Left ventricle myocardium inferior (tissue), 1 donor: ENCODE results near the gene CHCHD5. TPM values are rescaled to one million over a fixed set of nuclear protein-coding genes. Genes with fewer than 3 reads are reported as not detected.
A peak's percentile ranks its signal among the peaks of the same experiment; 100 is the strongest.

Experiments
- DNase-seq: peaks from one replicate; pipeline ENCODE4 v3.0.0-alpha.2; 2020
- H3K27ac ChIP-seq: fragments of 200-600 bp; replicated peaks from 2 replicates; pipeline ENCODE4 v1.8.0; 2021
- H3K27me3 ChIP-seq: fragments of 200-600 bp; 2 replicates; pipeline ENCODE4 v1.8.0; 2021; ENCODE audit warnings: low read depth
- H3K36me3 ChIP-seq: fragments of 200-600 bp; 2 replicates; pipeline ENCODE4 v1.8.0; 2021
- H3K4me1 ChIP-seq: fragments of 200-600 bp; 2 replicates; pipeline ENCODE4 v1.8.0; 2021
- H3K4me3 ChIP-seq: fragments of 200-600 bp; 2 replicates; pipeline ENCODE4 v1.8.0; 2021; ENCODE audit warnings: mild to moderate bottlenecking, moderate library complexity
- H3K9me3 ChIP-seq: fragments of 200-600 bp; replicated peaks from 2 replicates; pipeline ENCODE4 v1.8.0; 2021
- CTCF ChIP-seq: fragments of 200-600 bp; IDR thresholded peaks from 2 replicates; pipeline ENCODE4 v1.8.0; 2021; ENCODE audit warnings: antibody characterized with exemption, mild to moderate bottlenecking, borderline replicate concordance
- intact Hi-C: fragments of 100-400 bp; cut with micrococcal nuclease; formaldehyde crosslinking; loops from one replicate; pipeline ENCODE4 v1.11.0; 2022
- total RNA-seq: library from RNA; stranded (reverse); fragmentation: NEBNext Ultra II Directional; extraction: Animal tissue kit (Norgen Biotek cat#: 25700); gene quantifications from one replicate; pipeline ENCODE4 v1.2.1, GENCODE V29; 2021
- donor health status: DM: no; HTN: yes; CAD: no; lungs with severe emphysema.

Gene CHCHD5
- total RNA-seq, 1 donor from 2014 or later, result 19.2 TPM

- TF ChIP-seq CTCF, result no peak
- intact Hi-C loops, result no loop called here
- no peak overlapping the region for H3K27ac ChIP-seq
These were observed 4.3 kb upstream of the CHCHD5 start for GRCh38 chr2:112580084-112580483.

GRCh38 chr2:112582314-112582746 lies 2.1 kb upstream of the CHCHD5 start:
- no peak overlapping the region for H3K27ac ChIP-seq
- no peaks in the 10 kb centered on the region for H3K9me3 ChIP-seq
- DNase-seq, result no peak
- intact Hi-C loops, result no loop called here
- H3K36me3 ChIP-seq, result peaks cover 12% of the 10 kb centered on the region
- TF ChIP-seq CTCF, result peak; percentile 72
- no peak overlapping the region for H3K4me3 ChIP-seq
- H3K4me1 ChIP-seq, result peaks cover 31% of the 10 kb centered on the region
- no peaks in the 10 kb centered on the region for H3K27me3 ChIP-seq

More at GRCh38 chr2:112580084-112580483, 4.3 kb upstream of the CHCHD5 start:
- Histone ChIP-seq H3K9me3 (no peaks in the 10 kb centered on the region), H3K4me3 (no peak overlapping the region), H3K27me3 (no peaks in the 10 kb centered on the region), H3K4me1 (peaks cover 23% of the 10 kb centered on the region), H3K36me3 (peaks cover 17% of the 10 kb centered on the region)
- no peak for DNase-seq

- no peaks in the 10 kb centered on the region for H3K9me3 ChIP-seq
- no peak for TF ChIP-seq CTCF
- H3K27me3 ChIP-seq, result no peaks in the 10 kb centered on the region
- peaks cover 37% of the 10 kb centered on the region for H3K4me1 ChIP-seq
- no peak for DNase-seq
- peaks cover 22% of the 10 kb centered on the region for H3K36me3 ChIP-seq
- intact Hi-C loops, result no loop called here
- peak overlapping the region; percentile 76 for H3K4me3 ChIP-seq
- peak overlapping the region; percentile 96 for H3K27ac ChIP-seq
These were observed 794 bp upstream of the CHCHD5 start for GRCh38 chr2:112583497-112584133.

GRCh38 chr2:112584891-112585250 lies 462 bp downstream of the CHCHD5 start:
- DNase-seq, result no peak
- Histone ChIP-seq H3K4me1 (peaks cover 42% of the 10 kb centered on the region), H3K36me3 (peaks cover 22% of the 10 kb centered on the region), H3K9me3 (no peaks in the 10 kb centered on the region), H3K4me3 (peak overlapping the region; percentile 76), H3K27ac (peak overlapping the region; percentile 96), H3K27me3 (no peaks in the 10 kb centered on the region)
- intact Hi-C loops, result no loop called here
- no peak for TF ChIP-seq CTCF

- H3K4me3 ChIP-seq, result peak overlapping the region; percentile 76
- peak overlapping the region; percentile 96 for H3K27ac ChIP-seq
- no peak for DNase-seq
- intact Hi-C loops, result no loop called here
- H3K9me3 ChIP-seq, result no peaks in the 10 kb centered on the region
- H3K4me1 ChIP-seq, result peaks cover 42% of the 10 kb centered on the region
- no peaks in the 10 kb centered on the region for H3K27me3 ChIP-seq
- TF ChIP-seq CTCF, result no peak
- peaks cover 22% of the 10 kb centered on the region for H3K36me3 ChIP-seq
These were observed 991 bp downstream of the CHCHD5 start for GRCh38 chr2:112585400-112585799.
